Neutrophil (primary cell): Measurements from ENCODE around the gene TMEM80.
A peak's percentile ranks its signal among the peaks of the same experiment; 100 is the strongest.

Experiments
- H3K27ac ChIP-seq: fragments of 200-600 bp; sonication (generic); 2 replicates; pipeline ENCODE4 v1.5.1; 2016; ENCODE audit warnings: mild to moderate bottlenecking, moderate library complexity
- H3K27me3 ChIP-seq: fragments of 200-600 bp; sonication (generic); 2 replicates; pipeline ENCODE4 v1.6.0; 2016; ENCODE audit warnings: mild to moderate bottlenecking
- H3K36me3 ChIP-seq: fragments of 200-600 bp; sonication (generic); 2 replicates; pipeline ENCODE4 v1.5.1; 2017
- H3K4me1 ChIP-seq, 2 experiments: fragments of 200-600 bp in 1 of 2; sonication (generic) in 1 of 2; 1 replicate in 1 of 2; 2 replicates in 1 of 2; pipeline versions ENCODE4 v1.5.1 to v1.6.1; 2013 to 2016; ENCODE audit warnings: low read depth in 1 of 2, low read length in 1 of 2, mild to moderate bottlenecking in 1 of 2, moderate library complexity in 1 of 2; ENCODE audit not compliant: control insufficient read depth in 1 of 2, insufficient read depth in 1 of 2
- H3K4me3 ChIP-seq, 2 experiments: fragments of 200-600 bp in 1 of 2; sonication (generic) in 1 of 2; 1 replicate in 1 of 2; 2 replicates in 1 of 2; pipeline ENCODE4 v1.5.1; 2013 to 2016; ENCODE audit warnings: low read depth in 1 of 2, low read length in 1 of 2, mild to moderate bottlenecking in 1 of 2, moderate library complexity in 1 of 2
- H3K9me3 ChIP-seq: fragments of 200-600 bp; sonication (generic); 2 replicates; pipeline ENCODE4 v1.5.1; 2016
- CTCF ChIP-seq: fragments of 200-600 bp; sonication (generic); IDR thresholded peaks from 2 replicates; pipeline ENCODE4 v1.5.1; 2016; ENCODE audit warnings: antibody characterized with exemption

TMEM80 gene

GRCh38 chr11:722346-722811 is 26.8 kb downstream of the TMEM80 start:
- no peak for TF ChIP-seq CTCF
- Histone ChIP-seq H3K4me1 (peaks cover 41 to 52% of the 10 kb centered on the region in 2 experiments), H3K9me3 (no peaks in the 10 kb centered on the region), H3K4me3 (peak overlapping the region in 1 of 2 experiments; percentile 49), H3K27me3 (peaks cover 83% of the 10 kb centered on the region), H3K27ac (peak overlapping the region; percentile 48), H3K36me3 (no peaks in the 10 kb centered on the region)

- Histone ChIP-seq H3K36me3 (no peaks in the 10 kb centered on the region), H3K27ac (peak overlapping the region; percentile 10), H3K9me3 (no peaks in the 10 kb centered on the region), H3K4me3 (peak overlapping the region in 1 of 2 experiments; percentile 28), H3K4me1 (peaks cover 50 to 61% of the 10 kb centered on the region in 2 experiments), H3K27me3 (peaks cover 74% of the 10 kb centered on the region)
- TF ChIP-seq CTCF, result peak; percentile 79
Measured at GRCh38 chr11:723120-723883, 27.7 kb downstream of the TMEM80 start.

- Histone ChIP-seq H3K9me3 (no peaks in the 10 kb centered on the region), H3K4me1 (peaks cover 59 to 70% of the 10 kb centered on the region in 2 experiments), H3K4me3 (no peak overlapping the region), H3K27ac (no peak overlapping the region), H3K27me3 (peaks cover 65% of the 10 kb centered on the region), H3K36me3 (no peaks in the 10 kb centered on the region)
- no peak for TF ChIP-seq CTCF
Measured at GRCh38 chr11:724049-724777, 28.6 kb downstream of the TMEM80 start.

GRCh38 chr11:724778-725386 is 29.3 kb downstream of the TMEM80 start:
- H3K27ac ChIP-seq, result no peak overlapping the region
- H3K36me3 ChIP-seq, result no peaks in the 10 kb centered on the region
- H3K27me3 ChIP-seq, result peaks cover 58% of the 10 kb centered on the region
- peaks cover 66 to 77% of the 10 kb centered on the region in 2 experiments for H3K4me1 ChIP-seq
- TF ChIP-seq CTCF, result no peak
- no peak overlapping the region for H3K4me3 ChIP-seq
- H3K9me3 ChIP-seq, result no peaks in the 10 kb centered on the region

- Histone ChIP-seq H3K4me3 (peak overlapping the region in 1 of 2 experiments; percentile 73), H3K36me3 (no peaks in the 10 kb centered on the region), H3K4me1 (peaks cover 67 to 80% of the 10 kb centered on the region in 2 experiments), H3K9me3 (no peaks in the 10 kb centered on the region), H3K27ac (peak overlapping the region; percentile 69), H3K27me3 (peaks cover 50% of the 10 kb centered on the region)
- TF ChIP-seq CTCF, result no peak
Measured at GRCh38 chr11:725624-726202, 30.1 kb downstream of the TMEM80 start.
